HG03432 (cell line): ENCODE measurements around the gene RRH.
"Not testable (repeated sequence)": the region's sequence is repeated elsewhere in the genome, so short reads cannot be mapped to it uniquely, and the experiment has no call there.

ENCODE experiments used
- ATAC-seq: cut with Tn5 transposase; IDR thresholded peaks from one replicate; pipeline ENCODE4 v1.9.1; 2021; ENCODE audit warnings: mild to moderate bottlenecking, moderate library complexity; ENCODE audit not compliant: unreplicated experiment

RRH gene, protein sequence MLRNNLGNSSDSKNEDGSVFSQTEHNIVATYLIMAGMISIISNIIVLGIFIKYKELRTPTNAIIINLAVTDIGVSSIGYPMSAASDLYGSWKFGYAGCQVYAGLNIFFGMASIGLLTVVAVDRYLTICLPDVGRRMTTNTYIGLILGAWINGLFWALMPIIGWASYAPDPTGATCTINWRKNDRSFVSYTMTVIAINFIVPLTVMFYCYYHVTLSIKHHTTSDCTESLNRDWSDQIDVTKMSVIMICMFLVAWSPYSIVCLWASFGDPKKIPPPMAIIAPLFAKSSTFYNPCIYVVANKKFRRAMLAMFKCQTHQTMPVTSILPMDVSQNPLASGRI

DNA sequence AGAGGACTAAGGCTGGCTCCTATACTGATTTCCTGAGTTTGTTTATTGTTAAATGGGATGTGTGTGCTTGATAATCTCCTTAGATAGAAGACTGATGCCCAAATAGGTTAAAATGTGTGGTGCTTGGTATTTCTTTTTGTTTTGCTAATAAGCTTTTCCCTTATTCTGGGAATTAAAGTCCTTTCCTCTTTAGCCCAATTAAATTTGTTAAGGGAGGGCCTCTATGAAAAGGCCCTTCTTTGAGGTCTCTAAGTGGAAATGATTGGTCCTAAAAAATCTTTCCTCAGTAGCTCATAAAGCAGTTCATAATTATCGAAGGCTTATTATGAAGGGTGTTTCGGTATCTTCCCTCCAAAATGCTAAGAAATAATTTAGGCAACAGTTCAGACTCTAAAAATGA lies at the start of gene RRH:
Gene RRH (plus strand): TSS at position 301 of the 400 bp plus-strand sequence. CDS start 56 bp downstream, at position 357.
- ATAC-seq: no peak

DNA sequence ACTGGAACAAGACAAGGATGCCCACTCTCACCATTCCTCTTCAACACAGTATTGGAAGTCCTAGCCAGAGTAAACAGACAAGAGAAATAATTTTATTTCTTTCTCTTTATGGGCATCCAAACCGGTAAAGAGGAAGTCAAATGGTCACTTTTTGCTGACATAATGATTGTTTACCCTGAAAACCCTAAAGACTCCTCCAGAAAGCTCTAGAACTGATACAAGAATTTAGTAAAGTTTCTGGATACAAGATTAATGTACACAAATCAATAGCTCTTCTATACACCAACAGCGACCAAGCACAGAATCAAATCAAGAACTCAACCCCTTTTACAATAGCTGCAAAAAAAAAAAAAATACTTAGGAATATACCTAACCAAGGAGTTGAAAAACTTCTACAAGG lies 45.7 kb upstream of the RRH start:
- not testable (repeated sequence) for ATAC-seq

DNA sequence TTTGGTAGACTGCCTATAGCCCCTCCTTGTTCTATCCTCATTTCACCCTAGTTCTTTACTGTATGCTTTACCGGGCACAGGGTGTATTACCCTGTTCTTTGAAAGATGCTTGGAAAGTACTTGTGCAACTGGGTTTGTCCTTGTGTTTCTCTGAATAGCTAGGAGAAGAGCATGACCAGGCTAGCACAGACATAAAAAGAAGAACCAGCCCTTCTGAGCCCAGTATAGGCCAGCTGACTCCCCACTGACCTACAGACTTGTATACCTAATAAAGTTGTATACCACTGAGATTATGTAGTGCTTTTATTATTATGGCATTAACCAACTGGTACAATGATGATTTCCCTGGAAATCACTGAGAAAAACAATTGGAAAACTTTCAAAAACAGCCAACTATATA lies 40.9 kb upstream of the RRH start:
- no peak for ATAC-seq

DNA sequence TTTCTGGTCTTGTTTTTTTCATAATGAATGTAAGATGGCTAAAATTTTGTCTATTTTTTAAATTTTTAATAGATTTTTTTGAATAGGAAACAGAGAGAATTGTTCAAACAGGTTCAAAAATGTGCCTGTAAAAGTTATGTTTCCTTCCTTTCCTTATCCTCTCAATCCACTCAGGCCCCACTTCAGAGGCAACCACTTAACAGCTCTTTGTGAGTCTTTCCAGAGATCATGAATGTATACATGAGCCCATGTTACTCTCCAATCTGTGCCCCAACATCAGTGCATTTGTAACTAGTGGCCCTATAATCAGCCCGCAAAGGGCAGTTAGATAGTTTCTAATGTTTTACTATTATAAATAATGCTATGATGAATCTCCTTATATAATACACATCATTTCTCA lies 40.0 kb upstream of the RRH start:
- ATAC-seq: no peak

DNA sequence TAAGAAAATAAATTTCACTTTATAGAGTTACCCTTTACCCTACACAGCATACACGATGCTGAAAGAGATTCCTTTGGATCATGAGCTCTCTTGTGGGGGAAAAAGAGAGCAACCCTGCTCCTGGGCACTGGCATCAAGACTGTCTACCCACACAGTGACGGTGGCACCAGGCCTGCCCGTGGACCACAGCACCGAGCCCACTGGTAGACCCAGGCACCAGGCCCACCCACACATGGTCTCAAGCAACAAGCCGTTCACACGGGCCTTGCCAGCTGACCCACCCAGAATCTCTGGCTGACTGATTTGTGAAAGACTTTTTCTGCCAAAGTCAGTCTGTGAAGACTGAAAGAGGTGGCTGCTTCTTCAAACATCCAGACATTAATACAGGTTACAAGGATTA lies 32.7 kb upstream of the RRH start:
- ATAC-seq: no peak

DNA sequence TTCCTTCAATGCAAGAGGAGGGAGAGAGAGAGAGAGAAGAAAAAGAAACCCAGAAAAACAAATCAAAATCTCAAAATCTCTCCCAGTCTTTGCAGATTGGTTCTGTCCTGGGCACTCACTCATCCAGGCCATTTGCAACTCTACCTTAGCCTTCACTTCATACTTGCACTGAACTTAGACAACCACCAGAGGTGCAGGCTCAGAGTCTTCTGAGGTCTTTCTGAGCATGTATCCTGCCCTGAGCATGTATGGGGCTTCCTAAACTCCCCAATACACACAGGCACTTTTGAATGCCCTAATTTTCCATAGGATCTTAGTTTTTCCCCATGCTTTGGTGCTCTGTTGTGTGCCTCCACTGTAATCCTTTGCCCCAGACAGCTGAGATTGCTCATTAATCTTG lies 28.9 kb upstream of the RRH start:
- ATAC-seq: no peak

DNA sequence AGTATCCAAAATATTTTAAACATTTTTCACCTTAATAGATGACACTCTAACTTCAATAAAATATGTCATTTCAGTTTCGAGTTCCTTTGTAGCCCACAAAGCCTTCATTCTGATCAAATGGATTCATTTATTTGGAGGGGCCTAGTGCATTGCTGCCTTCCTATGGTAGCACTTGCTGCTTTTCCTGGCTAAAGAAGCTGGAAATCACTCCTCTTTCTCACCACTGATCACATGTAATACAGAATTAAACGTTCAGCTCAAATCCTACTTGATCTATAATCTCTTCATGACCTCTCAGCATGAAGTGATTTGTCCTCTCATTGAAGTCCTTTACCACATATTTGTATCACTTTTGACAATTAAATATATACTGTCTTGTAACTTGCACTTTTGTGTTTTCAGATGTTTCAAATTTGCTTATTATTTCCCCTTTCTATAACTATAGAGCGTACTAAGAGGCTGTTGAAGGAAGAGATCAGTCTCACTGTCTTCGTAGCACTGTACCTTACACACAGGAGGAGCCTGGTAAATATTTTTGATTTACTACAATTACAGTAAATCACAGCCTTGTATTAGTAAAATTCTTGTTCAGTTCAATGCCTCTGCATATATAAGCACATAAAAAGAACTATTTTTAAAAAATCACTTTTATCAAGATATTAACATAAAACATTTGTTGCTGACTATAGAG lies 26.5 kb upstream of the RRH start:
- ATAC-seq: no peak

DNA sequence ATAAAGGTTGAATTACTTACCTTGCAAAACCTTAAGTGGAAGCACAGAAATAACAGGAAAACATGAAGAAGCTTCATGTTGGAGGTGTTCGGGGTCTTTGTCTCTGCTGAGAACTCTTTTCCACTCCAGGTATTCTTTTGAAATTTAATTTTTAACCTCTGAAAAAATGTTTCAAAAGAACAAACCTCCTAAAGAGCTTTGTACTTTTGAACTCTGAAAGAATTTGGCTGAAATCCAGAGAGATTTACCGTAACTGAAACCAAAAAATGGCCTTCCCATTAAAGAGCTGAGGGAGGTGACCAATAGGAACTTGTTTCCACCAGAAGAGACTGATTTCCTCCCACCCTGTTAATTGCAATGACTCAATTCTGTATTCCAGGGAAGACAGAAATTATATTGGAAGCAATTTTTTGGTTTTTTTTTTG lies 25.9 kb upstream of the RRH start, which contains the start of gene CFI:
Gene CFI (minus strand): TSS at position 105 of the 425 bp plus-strand sequence. CDS start 28 bp downstream, at position 77.
- no peak for ATAC-seq

DNA sequence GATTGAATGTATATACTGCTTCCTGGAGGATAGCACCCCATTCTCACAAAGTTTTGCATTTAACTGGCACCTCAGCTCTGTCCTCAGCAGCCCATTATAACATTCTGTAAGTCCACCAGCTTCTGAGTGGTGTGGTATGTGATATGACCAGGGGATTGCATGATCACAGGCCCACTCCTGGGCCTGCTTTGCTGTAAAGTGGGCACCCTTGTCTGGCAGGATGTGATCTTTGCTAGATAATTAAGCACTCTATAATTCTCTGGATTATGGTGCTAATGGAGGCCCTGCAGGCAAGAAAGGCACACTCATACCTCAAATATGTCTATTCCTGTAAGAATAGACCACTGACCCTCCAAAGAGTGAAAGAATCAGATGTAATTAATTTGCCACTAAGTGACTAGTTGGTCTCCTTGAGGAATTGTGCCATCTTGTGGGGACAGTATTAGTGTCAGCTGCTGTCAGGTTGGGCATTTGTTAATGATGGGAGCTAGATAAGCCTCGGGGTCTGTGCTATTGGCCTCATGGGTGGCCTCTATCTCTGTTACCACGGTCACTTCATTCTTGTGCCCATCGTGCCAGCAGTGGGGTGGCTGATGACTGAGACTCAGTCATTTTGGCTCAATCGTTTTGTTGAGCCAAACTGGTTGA lies 23.7 kb upstream of the RRH start:
- peak; percentile 78 for ATAC-seq

DNA sequence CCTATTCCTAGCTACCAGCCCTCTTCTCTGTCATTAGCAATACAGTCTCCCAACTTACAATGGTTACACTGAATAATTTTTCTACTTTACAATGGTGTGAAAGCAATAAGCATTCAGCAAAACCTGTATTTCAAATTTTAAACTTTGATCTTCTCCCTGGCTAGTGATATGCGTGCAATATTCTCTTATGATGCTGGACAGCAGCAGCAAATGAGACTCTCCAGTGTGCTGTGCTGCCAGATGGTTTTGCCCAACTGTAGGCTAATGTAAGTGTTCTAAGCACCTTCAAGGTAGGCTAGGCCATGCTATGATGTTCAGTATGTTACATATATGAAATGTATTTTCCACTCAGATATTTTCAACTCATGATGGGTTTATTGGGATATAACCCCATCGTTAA lies 18.1 kb upstream of the RRH start:
- no peak for ATAC-seq

DNA sequence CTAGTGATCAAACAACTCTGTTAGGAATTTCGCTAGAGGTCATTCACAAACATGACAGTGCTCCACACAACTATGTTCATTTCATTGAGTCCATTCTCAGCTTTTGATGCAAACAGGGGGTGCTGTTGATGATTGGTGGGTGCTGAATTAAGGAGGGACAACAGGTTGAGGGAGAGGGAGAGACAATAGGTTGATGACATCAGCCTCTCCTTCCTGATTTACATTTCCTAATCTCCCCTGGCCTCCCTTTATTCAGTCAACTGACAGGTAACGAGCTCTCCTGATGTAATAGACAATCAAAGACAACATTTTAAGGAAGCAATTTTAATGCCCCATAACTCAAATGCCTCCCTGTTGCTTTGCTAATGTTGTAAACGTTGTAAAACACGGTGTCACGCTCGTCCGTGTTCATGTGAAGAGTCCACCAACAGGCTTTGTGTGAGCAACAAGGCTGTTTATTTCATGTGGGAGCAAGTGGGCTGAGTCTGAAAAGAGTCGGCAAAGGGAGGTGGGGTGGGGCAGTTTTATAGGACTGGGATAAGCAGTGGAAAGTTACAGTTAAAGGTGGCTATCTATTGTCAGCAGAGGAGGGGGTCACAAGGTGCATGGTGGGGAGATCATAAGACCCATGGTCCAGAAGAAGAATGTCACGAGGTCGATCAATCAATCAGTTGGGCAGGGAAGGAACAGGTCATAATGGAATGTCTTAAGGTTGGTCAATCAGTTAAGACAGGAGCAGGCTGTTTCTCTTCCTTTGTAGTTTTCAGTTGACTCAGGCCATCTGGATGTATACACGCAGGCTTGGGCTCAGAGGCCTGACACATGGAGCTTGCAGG lies 17.0 kb upstream of the RRH start:
- no peak for ATAC-seq

DNA sequence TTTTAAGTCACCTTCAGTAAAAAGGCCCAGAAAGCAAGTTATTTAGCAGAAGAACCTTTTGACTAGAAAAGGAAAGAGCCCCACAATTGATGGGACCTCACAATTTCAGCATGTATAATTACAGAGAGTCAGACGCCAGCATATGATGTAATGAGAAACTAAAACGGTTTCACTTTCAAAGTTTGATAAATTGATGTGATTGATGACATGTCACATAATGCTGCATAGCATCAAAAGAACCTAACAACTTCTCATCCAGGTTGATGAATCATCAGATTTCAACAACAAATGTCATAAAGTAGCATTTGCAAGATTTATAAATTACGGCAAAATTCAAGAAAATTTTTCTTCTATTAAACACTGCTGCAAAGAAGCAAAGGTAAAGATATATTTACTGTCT lies 16.1 kb upstream of the RRH start:
- ATAC-seq: no peak

DNA sequence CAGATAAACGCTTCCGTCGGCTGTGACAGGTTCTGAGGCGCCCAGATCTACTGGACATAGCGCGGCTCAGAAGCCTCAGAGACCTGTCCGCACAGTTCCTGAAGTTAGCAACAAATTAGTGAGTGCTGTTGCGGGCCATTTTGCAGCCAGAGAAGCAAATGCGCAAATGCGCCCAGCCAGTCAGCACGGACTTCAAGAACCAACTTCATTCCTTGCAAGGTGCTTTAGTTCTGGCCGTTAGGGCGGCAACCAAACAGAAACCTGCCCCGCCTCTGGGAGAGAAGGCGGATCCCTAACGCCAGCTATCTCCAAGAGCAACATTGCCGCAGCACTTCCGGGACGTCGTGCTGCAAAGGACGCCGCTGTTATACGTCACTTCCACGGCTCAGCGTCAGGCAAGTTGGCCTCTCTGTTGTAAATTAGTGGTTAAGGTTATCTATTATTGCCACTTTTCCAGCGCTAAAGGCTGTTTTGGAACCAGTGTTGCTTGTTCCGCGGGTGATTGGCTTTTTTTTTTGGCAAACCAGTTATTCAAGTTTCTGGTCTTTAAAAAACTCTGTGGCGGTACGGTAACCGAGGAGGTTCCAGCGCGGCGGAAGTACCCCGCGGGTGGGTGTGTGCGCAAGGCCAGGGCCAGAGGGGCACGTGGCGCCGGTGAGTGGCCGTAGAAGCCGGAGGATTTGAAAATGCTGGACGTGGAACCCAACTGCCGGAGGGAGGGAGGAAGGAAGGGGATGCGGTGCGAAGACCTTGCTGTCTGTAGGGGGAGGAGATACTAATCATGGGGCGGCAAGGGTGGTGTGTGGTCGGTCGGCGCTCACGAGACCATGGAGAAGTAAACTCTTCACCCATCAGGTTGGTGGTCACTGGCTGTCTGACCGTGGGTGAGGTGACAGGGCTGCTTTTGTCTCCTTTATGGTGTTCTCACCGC lies 12.4 kb upstream of the RRH start, which contains the start of gene GAR1:
Gene GAR1 (plus strand): TSS at position 612 of the 931 bp plus-strand sequence. CDS start 403 bp downstream, outside the sequence.
- peak; percentile 99 for ATAC-seq

DNA sequence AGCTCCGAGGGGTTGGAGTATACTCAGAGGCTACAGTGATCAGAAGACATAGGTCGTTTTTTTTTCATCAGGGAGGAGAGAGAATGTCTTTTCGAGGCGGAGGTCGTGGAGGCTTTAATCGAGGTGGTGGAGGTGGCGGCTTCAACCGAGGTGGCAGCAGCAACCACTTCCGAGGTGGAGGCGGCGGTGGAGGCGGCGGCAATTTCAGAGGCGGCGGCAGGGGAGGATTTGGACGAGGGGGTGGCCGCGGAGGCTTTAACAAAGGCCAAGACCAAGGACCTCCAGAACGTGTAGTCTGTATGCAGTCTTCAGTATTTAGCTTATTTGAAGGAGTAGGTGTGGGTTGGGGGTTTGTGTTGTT lies 11.7 kb upstream of the RRH start:
- no peak for ATAC-seq

DNA sequence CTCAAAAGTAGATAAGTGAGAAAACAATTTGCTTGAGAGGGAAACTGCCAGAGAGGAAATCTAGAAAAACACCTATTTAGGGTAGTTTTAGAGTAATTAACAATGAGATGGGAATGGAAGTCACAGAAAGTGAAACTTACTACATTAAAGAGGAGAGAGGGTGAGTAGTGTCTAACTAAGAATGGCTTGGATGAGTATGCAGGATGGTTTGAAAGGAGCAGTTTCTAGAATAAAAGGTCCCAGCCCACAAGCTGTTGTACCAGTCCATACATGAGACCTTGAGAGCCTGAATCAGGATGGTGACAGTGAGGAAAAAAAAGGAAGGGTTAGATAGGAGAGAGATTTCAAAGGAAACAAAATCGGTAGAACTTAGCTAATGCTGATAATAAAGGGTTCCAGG lies 10.9 kb upstream of the RRH start:
- no peak for ATAC-seq

DNA sequence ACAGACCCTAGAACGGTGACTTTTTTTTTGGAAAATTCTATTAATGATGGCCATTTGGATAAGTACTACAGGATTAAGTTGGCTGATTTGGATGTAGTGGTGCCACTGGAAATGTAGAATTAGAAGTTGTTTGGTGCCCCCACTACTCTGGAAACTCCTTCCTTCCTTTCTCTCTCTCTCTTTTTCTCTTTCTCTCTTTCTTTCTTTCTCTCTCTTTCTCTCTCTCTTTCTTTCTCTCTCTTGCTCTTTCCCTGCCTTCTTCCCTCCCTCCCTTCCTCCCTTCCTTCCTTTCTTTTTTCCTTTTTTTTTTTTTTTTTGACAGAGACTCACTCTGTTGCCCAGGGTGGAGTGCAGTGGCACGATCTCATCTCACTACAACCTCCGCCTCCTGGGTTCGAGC lies 9.5 kb upstream of the RRH start:
- no peak for ATAC-seq

DNA sequence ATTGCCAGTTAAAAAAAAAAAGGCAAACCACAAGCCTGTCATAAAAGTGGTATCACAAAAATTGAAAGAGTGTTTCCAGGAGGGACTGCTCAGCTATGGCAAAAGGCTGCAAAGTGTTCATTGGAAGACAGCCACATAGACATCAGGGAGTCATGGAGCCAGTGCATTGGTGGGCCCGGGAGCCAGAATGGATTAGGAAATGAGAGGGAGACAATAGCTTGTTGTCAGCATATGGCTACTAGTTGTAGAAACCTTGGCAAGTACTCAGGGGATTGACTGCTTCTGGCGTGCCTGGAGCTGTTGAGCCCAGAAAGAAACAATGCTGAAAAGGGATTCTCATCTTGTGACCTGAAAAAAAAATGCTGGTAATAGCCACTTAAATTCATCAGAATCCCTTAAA lies 7.2 kb upstream of the RRH start:
- no peak for ATAC-seq

DNA sequence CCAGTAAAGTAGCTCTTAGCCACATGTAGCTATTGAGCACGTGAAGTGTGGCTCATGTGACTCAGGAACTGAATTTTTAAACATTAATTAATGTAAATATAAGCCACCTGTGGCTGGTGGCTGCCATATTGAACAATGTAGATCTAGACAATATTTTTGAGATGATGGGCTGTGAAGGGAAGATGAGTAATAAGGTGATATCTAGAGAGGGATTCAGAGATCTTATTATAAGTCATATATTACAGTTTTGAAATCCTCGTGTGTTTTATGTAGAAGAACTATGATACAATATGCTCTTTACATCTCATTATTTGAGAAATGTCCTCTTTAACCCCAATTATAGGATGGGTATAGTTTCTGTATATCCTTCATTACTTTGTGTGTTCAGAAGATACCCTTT lies 6.6 kb upstream of the RRH start:
- no peak for ATAC-seq

DNA sequence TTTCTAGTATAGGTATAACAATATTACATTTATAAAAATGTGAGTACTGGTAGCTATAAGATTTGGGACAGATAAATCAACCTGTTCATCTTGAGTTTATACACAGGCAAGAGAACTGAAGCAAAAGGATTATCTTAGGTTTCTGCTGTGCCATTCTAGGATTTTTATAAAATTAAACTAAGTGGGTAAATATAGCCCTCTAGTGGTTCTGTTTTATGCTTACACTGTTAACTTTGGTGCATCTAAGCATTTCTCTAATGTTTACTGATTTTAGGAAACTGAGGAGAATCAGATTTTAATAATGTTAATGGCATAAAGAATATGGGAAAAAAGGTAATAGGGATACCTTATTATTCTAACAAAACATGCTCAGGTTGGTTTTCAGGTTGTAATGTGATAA lies 1.1 kb upstream of the RRH start:
- ATAC-seq: peak; percentile 72

DNA sequence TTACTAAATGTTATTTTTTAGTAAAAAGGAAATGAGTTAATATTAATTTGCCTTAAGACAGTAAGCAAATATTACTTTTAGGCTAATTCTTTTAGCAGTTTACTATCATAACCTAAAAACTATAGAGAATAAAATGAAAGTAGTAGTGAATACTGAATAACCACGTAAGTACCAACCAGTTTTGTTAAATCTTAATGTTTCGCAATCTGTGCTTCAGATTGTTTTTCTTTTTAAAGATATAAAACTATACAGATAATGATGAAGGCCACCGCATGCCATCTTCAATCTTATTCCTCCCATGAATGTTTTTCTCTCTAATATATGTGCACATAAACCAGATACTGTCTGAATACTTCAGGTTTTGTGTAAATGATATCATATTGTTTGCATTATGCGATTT lies 6.0 kb downstream of the RRH start:
- no peak for ATAC-seq
